AG09319 (cell line): Measurements from ENCODE around the gene SMARCD1.
A peak's percentile ranks its signal among the peaks of the same experiment; 100 is the strongest.

Source experiments
- DNase-seq: peaks from one replicate; pipeline ENCODE4 v3.0.0-alpha.2; 2010; ENCODE audit warnings: low read depth; ENCODE audit errors: extremely low read depth
- TF ChIP-seq, protein P1 (sequence below): IDR thresholded peaks from 2 replicates; pipeline ENCODE4 v1.5.1; 2011; ENCODE audit warnings: low read depth, mild to moderate bottlenecking, inconsistent platforms, low read length, moderate library complexity

SMARCD1 gene

DNA sequence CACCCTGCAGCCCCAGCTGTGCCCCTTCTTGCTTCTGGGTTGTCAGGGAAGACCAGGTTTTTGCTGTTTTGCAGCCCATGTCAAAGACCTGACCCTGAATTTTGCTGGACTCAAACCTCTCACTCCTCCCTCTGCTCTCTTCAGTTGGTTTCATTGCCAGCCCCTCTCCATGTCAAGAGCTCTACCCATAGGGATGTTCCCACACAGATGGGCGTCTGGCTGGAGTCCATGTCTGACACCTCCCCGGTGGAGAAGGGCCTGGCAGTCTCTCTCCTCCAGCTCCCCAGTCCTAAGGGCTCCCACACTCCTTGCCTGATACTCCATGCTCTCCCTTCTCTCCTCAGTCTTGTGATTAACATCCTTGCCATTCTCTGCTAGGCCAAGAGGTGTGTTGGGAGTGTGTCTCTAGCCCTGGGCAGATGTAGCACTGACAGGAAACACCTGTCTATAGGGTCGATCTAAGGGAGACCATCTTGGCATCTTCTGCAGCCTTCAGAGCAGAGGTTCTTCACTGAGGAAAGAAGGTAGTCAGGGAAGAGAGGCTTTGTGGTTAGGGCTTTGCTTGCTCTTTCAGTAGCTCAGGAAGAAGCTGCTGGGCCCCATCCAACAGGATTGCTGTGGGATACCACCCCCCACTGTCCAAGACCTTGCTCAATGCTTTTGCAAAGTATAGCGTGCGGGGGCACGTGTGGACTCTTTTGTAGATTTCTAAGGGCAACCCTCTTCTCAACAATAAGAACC is 23.0 kb upstream of the SMARCD1 start:
- TF ChIP-seq, protein P1, sequence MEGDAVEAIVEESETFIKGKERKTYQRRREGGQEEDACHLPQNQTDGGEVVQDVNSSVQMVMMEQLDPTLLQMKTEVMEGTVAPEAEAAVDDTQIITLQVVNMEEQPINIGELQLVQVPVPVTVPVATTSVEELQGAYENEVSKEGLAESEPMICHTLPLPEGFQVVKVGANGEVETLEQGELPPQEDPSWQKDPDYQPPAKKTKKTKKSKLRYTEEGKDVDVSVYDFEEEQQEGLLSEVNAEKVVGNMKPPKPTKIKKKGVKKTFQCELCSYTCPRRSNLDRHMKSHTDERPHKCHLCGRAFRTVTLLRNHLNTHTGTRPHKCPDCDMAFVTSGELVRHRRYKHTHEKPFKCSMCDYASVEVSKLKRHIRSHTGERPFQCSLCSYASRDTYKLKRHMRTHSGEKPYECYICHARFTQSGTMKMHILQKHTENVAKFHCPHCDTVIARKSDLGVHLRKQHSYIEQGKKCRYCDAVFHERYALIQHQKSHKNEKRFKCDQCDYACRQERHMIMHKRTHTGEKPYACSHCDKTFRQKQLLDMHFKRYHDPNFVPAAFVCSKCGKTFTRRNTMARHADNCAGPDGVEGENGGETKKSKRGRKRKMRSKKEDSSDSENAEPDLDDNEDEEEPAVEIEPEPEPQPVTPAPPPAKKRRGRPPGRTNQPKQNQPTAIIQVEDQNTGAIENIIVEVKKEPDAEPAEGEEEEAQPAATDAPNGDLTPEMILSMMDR, result no peak
- DNase-seq, result no peak

DNA sequence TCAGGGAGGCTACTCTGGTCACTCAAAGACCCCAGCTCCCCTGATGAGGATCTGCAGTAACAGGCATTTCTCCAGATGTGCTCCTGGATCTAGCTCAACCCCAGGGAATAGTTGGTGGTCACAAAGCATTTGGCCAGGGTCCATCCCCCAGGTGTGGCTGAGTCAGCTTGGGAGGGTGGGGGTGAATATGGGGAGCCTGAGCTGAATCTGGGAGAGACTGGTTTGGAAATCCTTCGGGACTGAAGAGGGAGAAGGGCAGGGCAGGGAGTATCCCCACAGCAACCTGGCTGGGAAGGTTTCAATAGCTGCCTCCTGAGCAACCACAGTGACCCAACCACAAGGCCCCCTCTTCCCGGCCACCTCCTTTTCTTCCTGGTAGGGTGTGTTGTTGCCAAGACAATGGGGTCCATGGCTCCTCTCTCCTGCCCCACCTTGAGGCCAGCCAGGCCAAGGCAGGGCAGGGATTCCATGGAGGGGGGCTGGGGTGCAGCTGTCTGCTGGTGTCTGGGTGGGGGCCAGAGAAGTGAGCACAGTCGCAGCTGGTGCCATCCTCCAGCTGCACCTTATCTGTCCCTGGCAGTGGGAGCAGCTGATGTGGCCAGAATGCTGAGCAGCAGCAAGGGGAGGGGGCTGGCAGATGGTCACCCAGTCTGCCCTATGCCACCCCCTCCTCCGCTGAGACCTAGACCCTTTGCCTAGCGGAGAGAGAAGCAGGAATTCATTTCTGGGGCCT is 22.2 kb upstream of the SMARCD1 start:
- DNase-seq, result no peak
- TF ChIP-seq, protein P1, result no peak

DNA sequence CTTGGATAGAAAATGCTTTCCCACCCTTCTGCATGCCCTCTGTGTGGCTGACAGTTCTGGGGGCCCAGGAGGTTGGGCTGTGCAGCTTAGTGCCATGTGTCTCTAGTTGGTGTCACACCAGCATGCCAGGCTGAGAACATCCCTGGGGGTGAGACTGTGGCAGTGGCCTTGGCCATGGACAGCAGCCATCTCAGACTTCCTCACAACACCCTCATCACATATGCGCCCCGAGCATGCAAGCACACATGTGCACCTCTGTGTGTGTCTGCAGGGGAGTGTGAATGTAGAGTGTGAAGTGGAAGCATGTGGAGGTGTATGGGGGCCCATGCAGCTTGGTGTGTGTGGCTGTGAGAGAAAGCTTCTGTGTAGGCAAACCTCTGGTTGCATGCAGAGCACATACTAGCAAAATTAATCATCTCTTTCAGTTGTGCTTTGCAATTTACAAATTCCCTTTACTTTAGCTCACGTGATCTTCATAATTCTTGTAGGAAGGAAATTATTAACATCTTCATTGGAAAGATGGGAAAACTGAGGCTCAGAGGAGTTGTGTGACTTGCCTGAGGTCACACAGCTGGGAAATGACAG is 19.3 kb upstream of the SMARCD1 start:
- TF ChIP-seq, protein P1, result no peak
- DNase-seq, result no peak

DNA sequence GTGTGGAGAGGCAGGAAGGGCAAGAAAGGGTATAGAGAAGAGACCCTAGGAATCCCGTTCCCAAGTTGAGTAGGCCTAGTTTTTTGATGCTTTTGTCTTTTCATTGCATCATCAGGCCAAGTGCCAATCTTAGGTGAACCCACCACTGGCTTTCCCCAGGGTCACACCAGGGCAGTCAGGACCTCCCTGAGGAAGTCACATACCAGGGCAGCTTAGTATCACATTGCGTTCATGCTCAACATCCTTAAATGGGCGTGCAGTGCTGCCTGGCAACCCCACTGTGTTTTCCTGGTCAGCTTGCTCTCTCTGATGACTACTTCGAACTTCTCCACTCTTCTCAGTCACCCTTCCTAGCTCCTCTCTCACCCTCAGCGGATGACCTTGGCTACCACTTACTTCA is 18.7 kb upstream of the SMARCD1 start:
- TF ChIP-seq, protein P1, result no peak
- peak; percentile 67 for DNase-seq

DNA sequence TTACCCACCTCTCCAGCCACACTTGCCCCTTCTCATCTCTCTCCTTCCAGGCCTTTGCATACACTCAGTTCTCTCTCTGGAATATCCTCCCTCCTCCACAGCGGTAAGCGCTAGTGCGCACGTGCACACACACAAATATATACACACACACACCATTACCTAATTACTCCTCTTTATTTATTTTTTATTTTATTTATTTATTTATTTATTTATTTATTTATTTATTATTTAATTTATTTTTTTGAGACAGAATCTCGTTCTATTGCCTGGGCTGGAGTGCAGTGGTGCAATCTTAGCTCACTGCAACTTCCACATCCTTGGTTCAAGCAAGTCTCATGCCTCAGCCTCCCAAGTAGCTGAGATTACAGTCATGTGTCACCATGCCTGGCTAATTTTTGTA is 16.1 kb upstream of the SMARCD1 start:
- TF ChIP-seq, protein P1, result no peak
- no peak for DNase-seq

DNA sequence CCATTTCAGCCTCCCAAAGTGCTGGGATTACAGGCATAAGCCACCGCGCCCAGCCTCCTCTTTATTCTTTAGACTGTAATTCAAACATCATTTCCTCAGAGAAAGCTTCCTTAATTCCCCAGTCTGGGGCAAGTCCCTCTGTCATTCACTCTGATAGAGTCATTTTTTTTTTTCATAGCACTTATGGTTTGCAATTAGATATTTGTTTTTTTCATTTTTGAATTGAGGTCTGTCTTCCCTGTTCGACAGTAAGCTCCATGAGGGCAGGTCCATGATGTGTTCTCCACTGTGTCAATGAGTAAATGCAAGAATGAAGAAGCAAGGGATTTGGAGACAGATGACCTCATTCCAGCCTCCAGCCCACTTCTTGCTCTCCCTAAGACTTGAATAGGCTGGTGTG is 15.6 kb upstream of the SMARCD1 start:
- no peak for DNase-seq
- TF ChIP-seq, protein P1, result no peak

DNA sequence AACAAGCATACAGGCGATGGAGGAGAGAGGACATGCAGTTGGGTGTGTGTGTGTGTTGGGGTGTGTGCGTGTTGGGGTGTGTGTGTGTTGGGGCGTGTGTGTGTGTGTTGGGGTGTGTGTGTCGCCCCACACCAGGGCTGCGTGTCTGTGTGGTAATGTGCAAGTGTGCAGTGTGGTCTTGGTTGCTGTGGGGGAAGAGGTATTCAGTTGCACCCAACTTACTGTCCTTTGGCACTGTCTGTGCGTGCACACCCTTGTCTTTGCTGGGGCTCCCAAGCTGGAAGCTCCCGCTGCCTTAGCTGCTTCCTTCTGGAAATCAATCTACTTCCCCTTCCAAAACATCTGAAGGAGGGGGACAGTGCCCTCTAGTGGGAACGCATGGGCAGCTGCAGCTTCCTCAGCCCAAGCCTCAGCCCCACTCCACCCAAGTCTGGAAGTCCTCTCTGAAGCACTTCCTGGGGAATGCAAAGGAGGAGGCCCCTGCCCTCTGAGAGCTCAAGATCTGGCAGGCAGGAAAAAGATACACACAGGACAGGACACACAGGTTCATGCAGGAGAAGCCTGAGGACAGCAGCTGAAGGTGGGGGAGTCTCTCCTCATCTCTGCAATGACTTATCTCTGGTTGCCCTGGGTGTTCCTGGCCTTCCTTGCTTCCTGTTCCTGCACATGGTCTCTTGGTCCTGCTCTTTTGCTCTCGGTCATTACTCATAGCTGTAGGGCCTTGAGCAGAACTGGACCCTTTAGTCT is 14.7 kb upstream of the SMARCD1 start:
- peak; percentile 66 for DNase-seq
- TF ChIP-seq, protein P1, result peak; percentile 98
